ENCODE data around the gene TTF2. TPM values are rescaled to one million over a fixed set of nuclear protein-coding genes. Genes with fewer than 3 reads are reported as not detected.

The TTF2 gene
- total RNA-seq, 1 experiment from 2014 or later: 38.6 TPM

DNA sequence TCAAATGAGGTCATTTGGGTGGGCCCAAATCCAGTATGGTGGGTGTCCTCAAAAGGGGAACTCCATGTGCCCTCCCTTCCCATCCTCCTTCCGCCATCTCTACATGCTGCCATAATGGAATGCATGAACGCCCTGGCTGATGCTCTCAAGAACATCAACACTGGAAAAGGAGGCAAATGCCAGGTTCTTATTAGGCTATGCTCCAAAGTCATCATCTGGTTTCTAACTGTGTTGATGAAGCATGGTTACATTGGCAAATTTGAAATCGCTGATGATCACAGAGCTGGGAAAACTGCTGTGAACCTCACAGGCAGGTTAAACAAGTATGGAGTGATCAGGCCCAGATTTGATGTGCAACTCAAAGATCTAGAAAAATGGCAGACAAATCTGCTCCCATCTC, 78.0 kb downstream of the TTF2 start:
- Mint-ChIP-seq H3K9me3 (ENCODE audit: unreplicated experiment) (no peaks in the 10 kb centered on the region), H3K36me3 (ENCODE audit: insufficient read depth, unreplicated experiment) (no peaks in the 10 kb centered on the region), H3K4me3 (ENCODE audit: unreplicated experiment) (no peak overlapping the region), H3K27ac (ENCODE audit: low read depth, unreplicated experiment) (no peak overlapping the region), H3K4me1 (ENCODE audit: insufficient read depth, unreplicated experiment) (no peaks in the 10 kb centered on the region), H3K27me3 (ENCODE audit: insufficient read depth, unreplicated experiment) (no peaks in the 10 kb centered on the region)
- no peak for DNase-seq (ENCODE audit: unreplicated experiment)
- CTCF ChIA-PET: interaction anchor here (0.7 to 2.5 kb wide), 3 partner anchors 10 to 620 kb away, joined by 3 to 20 read pairs (median 5); no protein-coding TSS in a partner anchor
- no TSS peak for BruUV-seq (replicated peaks)
- intact Hi-C loops (cut with micrococcal nuclease): no loop called here
- POLR2A ChIA-PET: no interaction called here
- TF ChIP-seq, protein P1, sequence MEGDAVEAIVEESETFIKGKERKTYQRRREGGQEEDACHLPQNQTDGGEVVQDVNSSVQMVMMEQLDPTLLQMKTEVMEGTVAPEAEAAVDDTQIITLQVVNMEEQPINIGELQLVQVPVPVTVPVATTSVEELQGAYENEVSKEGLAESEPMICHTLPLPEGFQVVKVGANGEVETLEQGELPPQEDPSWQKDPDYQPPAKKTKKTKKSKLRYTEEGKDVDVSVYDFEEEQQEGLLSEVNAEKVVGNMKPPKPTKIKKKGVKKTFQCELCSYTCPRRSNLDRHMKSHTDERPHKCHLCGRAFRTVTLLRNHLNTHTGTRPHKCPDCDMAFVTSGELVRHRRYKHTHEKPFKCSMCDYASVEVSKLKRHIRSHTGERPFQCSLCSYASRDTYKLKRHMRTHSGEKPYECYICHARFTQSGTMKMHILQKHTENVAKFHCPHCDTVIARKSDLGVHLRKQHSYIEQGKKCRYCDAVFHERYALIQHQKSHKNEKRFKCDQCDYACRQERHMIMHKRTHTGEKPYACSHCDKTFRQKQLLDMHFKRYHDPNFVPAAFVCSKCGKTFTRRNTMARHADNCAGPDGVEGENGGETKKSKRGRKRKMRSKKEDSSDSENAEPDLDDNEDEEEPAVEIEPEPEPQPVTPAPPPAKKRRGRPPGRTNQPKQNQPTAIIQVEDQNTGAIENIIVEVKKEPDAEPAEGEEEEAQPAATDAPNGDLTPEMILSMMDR (IDR thresholded peaks at IDR 0.05; ENCODE audit: unreplicated experiment): no peak

DNA sequence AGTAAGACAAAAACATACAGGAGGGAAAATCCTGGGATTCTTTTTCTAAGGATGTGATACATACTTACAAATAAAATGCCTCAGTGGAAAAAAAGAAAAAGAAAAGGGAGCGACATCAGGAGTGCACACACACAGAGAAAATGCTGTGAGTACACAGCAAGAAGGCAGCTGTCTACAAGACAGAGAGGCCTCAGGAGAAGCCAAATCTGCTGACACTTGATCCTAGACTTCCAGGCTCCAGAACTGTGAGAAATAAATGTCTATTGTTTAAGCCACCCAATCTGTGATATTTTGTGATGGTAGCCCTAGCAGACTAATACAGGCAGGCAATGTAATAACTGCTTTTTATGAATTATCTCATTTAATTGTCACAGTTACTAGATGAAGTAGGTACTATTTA, 78.4 kb downstream of the TTF2 start:
- TF ChIP-seq, protein P1 (IDR thresholded peaks at IDR 0.05; ENCODE audit: unreplicated experiment): no peak
- no TSS peak for BruUV-seq (replicated peaks)
- POLR2A ChIA-PET: no interaction called here

DNA sequence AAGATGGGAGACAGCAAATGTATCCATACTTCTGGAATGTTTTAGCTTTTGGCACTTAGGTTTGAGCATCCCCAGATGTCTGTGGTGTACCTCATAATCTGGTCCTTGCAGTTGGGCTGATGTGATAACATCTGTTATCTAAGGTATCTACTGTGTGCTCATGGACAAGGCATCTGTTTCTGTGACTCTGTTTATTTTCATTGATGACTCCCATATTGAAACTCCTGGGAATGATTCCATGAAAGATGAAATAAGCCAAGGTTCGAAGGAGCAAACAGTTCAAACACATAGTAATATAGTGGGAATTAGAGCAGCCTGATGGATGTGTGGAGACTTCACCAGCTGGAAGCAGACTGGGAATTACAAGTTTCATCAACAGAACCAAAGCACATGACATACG, 82.1 kb downstream of the TTF2 start:
- no peaks in the 10 kb centered on the region for H3K27me3 Mint-ChIP-seq (ENCODE audit: insufficient read depth, unreplicated experiment)
- no peak for DNase-seq (ENCODE audit: unreplicated experiment)
- ChIA-PET POLR2A (no interaction called here), CTCF (interaction anchor here (0.6 to 1.5 kb wide), 2 partner anchors 13 to 74 kb away, joined by 3 to 7 read pairs; no protein-coding TSS in a partner anchor)
- no peaks in the 10 kb centered on the region for H3K9me3 Mint-ChIP-seq (ENCODE audit: unreplicated experiment)
- BruUV-seq (replicated peaks): no TSS peak
- no peaks in the 10 kb centered on the region for H3K36me3 Mint-ChIP-seq (ENCODE audit: insufficient read depth, unreplicated experiment)
- intact Hi-C loops (cut with micrococcal nuclease): no loop called here
- H3K4me3 Mint-ChIP-seq (ENCODE audit: unreplicated experiment): no peak overlapping the region
- TF ChIP-seq, protein P1 (IDR thresholded peaks at IDR 0.05; ENCODE audit: unreplicated experiment): no peak
- H3K4me1 Mint-ChIP-seq (ENCODE audit: insufficient read depth, unreplicated experiment): peaks cover 13% of the 10 kb centered on the region
- no peak overlapping the region for H3K27ac Mint-ChIP-seq (ENCODE audit: low read depth, unreplicated experiment)

More for the DNA sequence above, 78.4 kb downstream of the TTF2 start:
- Mint-ChIP-seq H3K4me3 (ENCODE audit: unreplicated experiment) (no peak overlapping the region), H3K27ac (ENCODE audit: low read depth, unreplicated experiment) (no peak overlapping the region), H3K4me1 (ENCODE audit: insufficient read depth, unreplicated experiment) (no peaks in the 10 kb centered on the region), H3K9me3 (ENCODE audit: unreplicated experiment) (no peaks in the 10 kb centered on the region), H3K27me3 (ENCODE audit: insufficient read depth, unreplicated experiment) (no peaks in the 10 kb centered on the region), H3K36me3 (ENCODE audit: insufficient read depth, unreplicated experiment) (no peaks in the 10 kb centered on the region)
- DNase-seq (ENCODE audit: unreplicated experiment): no peak
- intact Hi-C loops (cut with micrococcal nuclease): no loop called here
- CTCF ChIA-PET: interaction anchor here (0.7 to 2.5 kb wide), 2 partner anchors 10 to 620 kb away, joined by 3 to 20 read pairs; no protein-coding TSS in a partner anchor

DNA sequence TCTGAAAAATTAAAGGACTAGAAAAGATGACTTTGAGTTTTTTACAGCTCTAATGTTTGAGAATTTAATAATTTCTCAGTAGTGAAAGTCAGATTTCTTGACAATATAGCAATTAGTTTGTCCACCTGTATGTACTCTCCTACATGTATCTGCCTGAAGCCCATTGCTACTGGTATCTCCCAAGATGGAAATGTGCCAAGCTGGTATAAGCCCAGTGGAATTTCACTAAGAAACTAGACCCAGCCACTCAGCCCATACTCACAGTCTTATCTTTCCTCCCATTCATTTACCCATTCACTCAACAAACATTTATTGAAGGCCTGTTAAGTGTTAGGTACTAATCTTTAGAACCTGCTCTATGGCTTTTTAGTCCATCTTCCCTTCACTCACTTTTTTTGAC, 83.0 kb downstream of the TTF2 start:
- Mint-ChIP-seq H3K36me3 (ENCODE audit: insufficient read depth, unreplicated experiment) (no peaks in the 10 kb centered on the region), H3K4me1 (ENCODE audit: insufficient read depth, unreplicated experiment) (peaks cover 23% of the 10 kb centered on the region), H3K27ac (ENCODE audit: low read depth, unreplicated experiment) (no peak overlapping the region), H3K4me3 (ENCODE audit: unreplicated experiment) (no peak overlapping the region), H3K27me3 (ENCODE audit: insufficient read depth, unreplicated experiment) (no peaks in the 10 kb centered on the region), H3K9me3 (ENCODE audit: unreplicated experiment) (no peaks in the 10 kb centered on the region)
- BruUV-seq (replicated peaks): no TSS peak
- ChIA-PET POLR2A (no interaction called here), CTCF (interaction anchor here (0.7 to 1.5 kb wide), 3 partner anchors 14 to 141 kb away, joined by 3 to 7 read pairs (median 5); no protein-coding TSS in a partner anchor)
- no peak for DNase-seq (ENCODE audit: unreplicated experiment)
- TF ChIP-seq, protein P1 (IDR thresholded peaks at IDR 0.05; ENCODE audit: unreplicated experiment): no peak
- intact Hi-C loops (cut with micrococcal nuclease): no loop called here

All from MCF 10A (cell line).